ENCODE data around the gene MAP3K5. TPM values are rescaled to one million over a fixed set of nuclear protein-coding genes. Genes with fewer than 3 reads are reported as not detected.

MAP3K5 gene
- total RNA-seq, 2 experiments from 2014 or later = 9.2 to 11.0 TPM

DNA sequence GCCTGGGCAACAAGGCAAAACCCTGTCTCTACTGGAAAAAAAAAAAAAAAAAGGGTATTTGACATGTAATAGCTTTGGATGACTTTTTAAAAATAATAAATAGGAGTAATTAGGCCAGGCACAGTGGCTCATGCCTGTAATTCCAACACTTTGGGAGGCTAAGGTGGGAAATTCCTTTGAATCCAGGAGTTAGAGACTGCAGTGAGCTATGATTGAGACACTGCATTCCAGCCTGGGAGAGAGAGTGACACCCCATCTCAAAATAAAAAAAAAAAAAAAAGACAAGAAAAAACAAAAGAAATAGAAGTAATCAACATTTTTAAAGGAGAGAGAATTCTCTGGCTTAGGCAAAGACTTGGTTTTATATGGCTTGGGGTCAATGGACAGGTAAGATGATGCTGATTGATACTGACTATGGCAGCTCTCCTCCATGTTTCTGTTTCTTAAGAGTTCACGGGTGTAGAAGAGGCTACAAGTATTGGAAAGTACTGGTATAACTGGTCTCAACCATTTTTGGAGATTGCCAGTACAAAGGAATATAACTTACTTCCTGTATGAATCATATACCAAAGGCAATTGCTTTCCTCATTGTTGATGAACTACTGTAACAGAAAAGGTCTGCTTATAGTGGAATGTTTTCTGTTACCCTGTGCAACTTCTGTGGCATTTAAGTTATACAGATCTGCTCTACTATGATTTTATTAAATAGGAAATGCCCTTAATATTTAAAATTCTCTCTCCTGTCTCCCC is 10.1 kb downstream of the MAP3K5 start:
- ChIA-PET POLR2A (no interaction called here), CTCF (interaction anchor here (0.7 to 2.1 kb wide), 3 partner anchors 10 to 180 kb away, joined by 3 to 6 read pairs (median 4); partner anchors contain the start of gene MAP3K5)

GRCh38 chr6:136780972-136781371 is 11.3 kb downstream of the MAP3K5 start:
- ChIA-PET CTCF (interaction anchor here (1.0 kb wide), 1 partner anchor 12 kb away, joined by 3 read pairs; the partner anchor contains the start of gene MAP3K5), POLR2A (no interaction called here)

- POLR2A ChIA-PET = no interaction called here
These were observed 12.6 kb downstream of the MAP3K5 start for GRCh38 chr6:136779682-136780081.

GRCh38 chr6:136777651-136778050 is 14.6 kb downstream of the MAP3K5 start:
- POLR2A ChIA-PET = no interaction called here
- CTCF ChIA-PET = no interaction called here

More at GRCh38 chr6:136779682-136780081, 12.6 kb downstream of the MAP3K5 start:
- CTCF ChIA-PET = no interaction called here

- ChIA-PET POLR2A (no interaction called here), CTCF (interaction anchor here (1.7 kb wide), 1 partner anchor 17 kb away, joined by 5 read pairs; the partner anchor contains the start of gene MAP3K5)
These were observed 16.7 kb downstream of the MAP3K5 start for GRCh38 chr6:136775548-136775947.

DNA sequence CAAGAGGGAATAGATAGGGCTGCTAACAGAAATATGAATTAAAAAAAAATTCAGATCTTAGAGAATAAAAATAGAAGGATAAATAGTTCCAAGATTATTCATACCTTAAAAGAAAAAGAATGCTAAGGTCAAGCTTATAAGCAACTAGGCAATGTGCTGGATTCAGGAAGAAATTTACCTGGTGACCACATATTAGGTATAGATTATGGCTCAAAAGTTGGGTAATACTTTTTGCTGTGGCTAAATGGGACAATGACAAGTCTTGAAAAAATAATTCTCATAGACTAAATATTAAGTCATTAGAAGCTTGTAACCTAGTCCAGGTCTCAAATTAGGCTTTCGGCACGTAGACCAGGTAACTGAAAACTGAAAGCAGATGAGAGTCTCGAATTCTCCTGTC is 17.2 kb downstream of the MAP3K5 start:
- CTCF ChIA-PET = no interaction called here
- POLR2A ChIA-PET = no interaction called here

DNA sequence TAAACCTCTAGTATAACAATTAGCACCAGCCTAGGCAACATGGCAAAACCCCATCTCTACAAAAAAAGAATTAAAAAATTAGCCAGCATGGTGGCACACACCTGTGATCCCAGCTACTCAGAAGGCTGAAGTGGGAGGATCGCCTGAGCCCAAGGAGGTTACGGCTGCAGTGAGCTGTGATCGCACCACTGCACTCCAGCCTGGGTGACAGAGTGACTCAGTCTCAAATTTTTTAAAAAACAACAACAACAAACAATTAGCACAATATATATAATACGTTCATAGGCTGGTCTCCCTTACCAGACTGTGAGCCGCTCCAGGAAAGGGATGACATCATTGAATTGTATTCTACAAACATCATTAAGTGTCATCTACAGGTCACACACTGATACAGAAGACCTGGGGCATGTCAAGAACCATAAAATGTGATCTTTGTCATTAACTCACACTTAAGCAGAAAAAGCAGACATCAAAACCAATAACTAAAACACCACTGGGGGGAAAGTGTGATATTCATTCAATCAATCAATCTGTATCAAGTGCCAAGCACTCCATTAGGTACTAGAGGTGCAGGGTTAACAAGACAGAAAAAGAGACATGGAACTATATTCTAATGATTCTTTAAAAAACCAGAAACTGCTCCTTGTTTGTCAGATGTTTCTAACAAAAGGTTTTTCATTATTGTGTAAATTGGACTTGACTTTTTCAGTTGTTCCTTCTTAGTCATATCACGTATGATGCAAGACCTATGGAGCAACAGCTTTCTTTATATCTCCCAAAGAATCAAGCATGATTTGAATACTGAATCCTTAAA is 17.8 kb downstream of the MAP3K5 start:
- CTCF ChIA-PET = interaction anchor here (1.0 to 2.1 kb wide), 2 partner anchors 15 to 18 kb away, joined by 3 to 5 read pairs; partner anchors contain the start of gene MAP3K5
- POLR2A ChIA-PET = no interaction called here

DNA sequence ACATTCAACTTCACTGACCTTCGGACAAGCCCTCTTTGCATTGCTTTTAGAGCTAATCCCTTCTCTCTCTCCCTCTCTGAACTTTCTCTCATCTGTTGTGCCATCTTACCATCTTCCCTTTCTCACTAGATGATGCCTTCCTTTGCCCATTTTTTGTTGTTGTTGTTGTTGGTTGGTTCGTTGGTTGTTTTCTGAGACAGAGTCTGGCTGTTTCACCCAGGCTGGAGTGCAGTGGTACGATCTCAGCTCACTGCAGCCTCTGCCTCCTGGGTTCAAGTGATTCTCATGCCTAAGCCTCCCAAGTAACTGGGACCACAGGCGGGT is 18.8 kb downstream of the MAP3K5 start:
- POLR2A ChIA-PET = interaction anchor here (2.2 kb wide), 1 partner anchor 19 kb away, joined by 4 read pairs; no protein-coding TSS in a partner anchor
- CTCF ChIA-PET = interaction anchor here (1.0 to 2.1 kb wide), 5 partner anchors 10 to 129 kb away, joined by 3 to 8 read pairs (median 5); partner anchors contain the start of gene MAP3K5

DNA sequence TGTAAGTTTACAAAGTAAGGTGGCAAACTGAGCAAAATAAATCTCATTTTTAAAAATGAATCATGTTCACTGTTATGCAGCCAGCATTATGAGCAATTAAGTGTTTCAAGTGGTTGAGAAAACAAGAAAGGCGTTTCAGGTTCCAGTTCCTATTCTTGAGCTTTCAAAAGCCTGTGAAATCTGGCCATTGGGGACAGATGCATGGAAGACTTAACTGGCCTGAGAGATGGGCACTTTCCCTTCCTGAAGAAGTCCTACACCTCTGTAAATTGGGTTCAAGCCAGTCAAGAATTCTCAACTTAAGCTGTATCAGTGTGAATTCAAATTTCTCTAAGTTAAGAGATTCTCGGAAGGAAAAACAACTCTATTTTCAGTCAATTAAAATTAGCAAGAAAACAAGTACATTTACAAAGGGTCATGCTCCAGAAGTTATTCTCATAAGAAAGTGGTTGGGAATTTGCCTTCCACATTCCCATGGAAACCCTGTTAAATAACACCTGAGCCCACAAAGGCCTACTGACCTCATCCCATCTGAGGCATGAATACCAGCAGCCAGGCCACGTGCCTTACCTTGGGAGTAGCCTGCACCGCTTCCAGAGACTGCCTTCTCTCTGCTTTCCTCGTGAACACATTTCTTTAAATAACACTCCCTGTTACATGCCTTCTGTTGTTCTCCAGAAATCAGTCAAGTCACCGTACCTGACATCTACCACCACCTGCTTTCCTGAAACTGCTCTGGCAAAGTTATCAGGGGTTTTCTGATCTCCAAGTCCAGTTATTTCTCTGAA is 19.4 kb downstream of the MAP3K5 start:
- ChIA-PET CTCF (interaction anchor here (1.4 to 2.1 kb wide), 5 partner anchors 10 to 128 kb away, joined by 4 to 8 read pairs (median 5); partner anchors contain the start of gene MAP3K5), POLR2A (interaction anchor here (0.8 to 2.2 kb wide), 2 partner anchors 16 to 19 kb away, joined by 3 to 4 read pairs; no protein-coding TSS in a partner anchor)

DNA sequence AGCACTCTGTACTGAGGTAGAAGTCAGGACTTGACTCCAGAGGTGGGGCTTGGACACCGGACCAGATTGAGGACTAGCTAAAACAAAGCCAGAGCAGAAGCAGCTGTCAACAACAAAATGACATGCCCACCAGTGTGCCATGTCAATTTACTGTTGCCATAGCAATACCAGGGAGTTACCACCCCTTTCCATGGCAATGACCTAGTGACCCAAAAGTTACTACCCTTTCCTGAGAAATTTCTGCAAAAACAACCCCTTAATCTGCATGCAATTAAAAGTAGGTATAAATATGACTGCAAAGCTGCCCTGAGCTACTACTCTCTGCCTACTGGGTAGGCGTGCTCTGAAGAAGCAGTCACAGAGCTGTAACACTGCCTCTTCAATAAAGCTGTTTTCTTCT is 21.0 kb downstream of the MAP3K5 start:
- ChIA-PET CTCF (interaction anchor here (1.1 to 1.9 kb wide), 2 partner anchors 21 to 127 kb away, joined by 8 read pairs; partner anchors contain the start of gene MAP3K5), POLR2A (interaction anchor here (0.6 kb wide), 1 partner anchor 12 kb away, joined by 3 read pairs; no protein-coding TSS in a partner anchor)

DNA sequence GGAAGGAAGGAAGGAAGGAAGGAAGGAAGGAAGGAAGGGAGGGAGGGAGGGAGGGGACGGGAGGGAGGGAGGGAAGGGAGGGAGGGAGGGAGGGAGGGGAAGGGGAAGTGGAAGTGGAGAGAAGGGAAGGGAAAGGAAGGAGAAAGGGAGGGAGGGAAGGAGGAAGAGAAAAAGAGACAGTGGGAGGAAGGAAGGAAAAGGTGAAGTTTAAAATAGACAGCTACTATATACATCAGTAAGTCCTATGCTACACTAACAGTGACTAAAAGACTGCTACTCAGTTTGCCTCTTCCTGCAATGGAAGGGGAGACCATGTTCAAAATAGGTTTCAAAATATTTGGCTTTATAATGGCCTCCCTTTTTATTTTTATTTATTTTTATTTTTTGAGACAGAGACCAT is 22.5 kb downstream of the MAP3K5 start:
- CTCF ChIA-PET = no interaction called here
- POLR2A ChIA-PET = no interaction called here

DNA sequence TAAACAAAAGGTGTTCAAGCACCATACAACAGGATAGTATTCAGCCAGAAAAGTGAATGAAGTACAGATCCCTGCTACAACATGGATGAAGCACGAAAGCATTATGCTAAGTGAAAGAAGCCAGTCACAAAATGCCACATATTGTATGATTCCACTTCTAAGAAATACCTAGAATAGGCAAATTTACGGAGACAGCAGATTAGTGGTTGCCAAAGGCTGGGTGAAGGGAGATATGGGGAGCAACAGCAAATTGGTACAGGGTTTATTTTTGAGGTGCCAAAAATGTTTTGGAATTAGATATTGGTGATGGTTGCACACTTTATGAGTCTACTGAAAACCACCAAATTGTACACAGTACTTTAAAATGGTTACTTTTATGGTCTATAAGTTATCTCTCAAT is 23.2 kb downstream of the MAP3K5 start:
- POLR2A ChIA-PET = no interaction called here
- CTCF ChIA-PET = interaction anchor here (1.2 kb wide), 1 partner anchor 23 kb away, joined by 3 read pairs; the partner anchor contains the start of gene MAP3K5

GRCh38 chr6:136767570-136768309 is 24.5 kb downstream of the MAP3K5 start:
- ChIA-PET POLR2A (interaction anchor here (1.0 kb wide), 1 partner anchor 25 kb away, joined by 4 read pairs; the partner anchor contains the start of gene MAP3K5), CTCF (no interaction called here)

- ChIA-PET POLR2A (interaction anchor here (1.0 kb wide), 1 partner anchor 25 kb away, joined by 4 read pairs; the partner anchor contains the start of gene MAP3K5), CTCF (no interaction called here)
These were observed 25.2 kb downstream of the MAP3K5 start for GRCh38 chr6:136767103-136767502.

GRCh38 chr6:136766274-136766673 is 26.0 kb downstream of the MAP3K5 start:
- ChIA-PET CTCF (interaction anchor here (0.7 kb wide), 1 partner anchor 26 kb away, joined by 3 read pairs; the partner anchor contains the start of gene MAP3K5), POLR2A (no interaction called here)

- ChIA-PET CTCF (interaction anchor here (0.8 to 2.6 kb wide), 3 partner anchors 24 to 120 kb away, joined by 3 to 15 read pairs (median 3); partner anchors contain the start of gene MAP3K5), POLR2A (interaction anchor here (1.3 to 3.4 kb wide), 2 partner anchors 24 to 27 kb away, joined by 3 to 15 read pairs; partner anchors contain the start of gene MAP3K5)
These were observed 27.7 kb downstream of the MAP3K5 start for GRCh38 chr6:136764517-136764993.

GRCh38 chr6:136763716-136764516 is 28.4 kb downstream of the MAP3K5 start:
- ChIA-PET CTCF (interaction anchor here (0.8 to 2.6 kb wide), 6 partner anchors 9 to 119 kb away, joined by 3 to 15 read pairs (median 4); partner anchors contain the start of gene MAP3K5), POLR2A (interaction anchor here (1.3 to 3.4 kb wide), 2 partner anchors 25 to 28 kb away, joined by 3 to 15 read pairs; partner anchors contain the start of gene MAP3K5)

Data from activated CD8-positive, alpha-beta memory T cell treated with anti-CD3 and anti-CD28 coated beads for 36 hours (primary cell).